K562 (cell line): ENCODE measurements around the gene CYB5D1. TPM values are rescaled to one million over a fixed set of nuclear protein-coding genes. Genes with fewer than 3 reads are reported as not detected.

Experiments
- KAT7 ChIP-seq: sonication (generic); formaldehyde crosslinking; IDR thresholded peaks from 2 replicates; pipeline ENCODE4 v1.8.0; 2022; ENCODE audit warnings: missing genetic modification reagents, mild to moderate bottlenecking, borderline replicate concordance
- MLLT1 ChIP-seq, 2 experiments: fragments of 450-650 bp; IDR thresholded peaks; 2 replicates each; pipeline ENCODE4 v1.6.1; 2016
- MYC ChIP-seq, 2 experiments: fragments of 250-450 bp in 1 of 2; sonication (Bioruptor Pico) in 1 of 2; IDR thresholded peaks; 2 replicates each; pipeline versions ENCODE4 v1.5.1 to v1.6.1; 2012 to 2021; ENCODE audit warnings: low read depth in 2 of 2, borderline replicate concordance in 1 of 2, improper control_type of control experiment in 1 of 2, low read length in 1 of 2, mild to moderate bottlenecking in 1 of 2, moderate library complexity in 1 of 2
- PBX2 ChIP-seq, 2 experiments: IDR thresholded peaks in 1 of 2; conservative IDR thresholded peaks in 1 of 2; 2 replicates each; pipeline ENCODE4 v1.6.1; 2016; ENCODE audit warnings: low read depth in 2 of 2, mild to moderate bottlenecking in 1 of 2, missing compliant biosample characterization in 1 of 2, missing genetic modification characterization in 1 of 2, moderate library complexity in 1 of 2
- PHF21A ChIP-seq: fragments of 450-650 bp; IDR thresholded peaks from 2 replicates; pipeline ENCODE4 v1.6.1; 2017; ENCODE audit warnings: low read depth, borderline replicate concordance
- TCF7L2 ChIP-seq: fragments of 150-350 bp; IDR thresholded peaks from 2 replicates; pipeline ENCODE4 v1.6.1; 2016; ENCODE audit warnings: low read depth, mild to moderate bottlenecking, low read length, moderate library complexity
- U2AF2 ChIP-seq: fragments of 200-400 bp; formaldehyde crosslinking; optimal IDR thresholded peaks from 2 replicates; pipeline ENCODE3; 2017; ENCODE audit warnings: low read depth, mild to moderate bottlenecking, low read length
- ZC3H4 ChIP-seq: sonication (generic); formaldehyde crosslinking; IDR thresholded peaks from 2 replicates; pipeline ENCODE4 v1.9.0; 2021; ENCODE audit warnings: missing genetic modification reagents, borderline replicate concordance
- ZNF592 ChIP-seq: fragments of 450-650 bp; IDR thresholded peaks from 2 replicates; pipeline ENCODE4 v1.6.1; 2017; ENCODE audit warnings: antibody characterized with exemption, mild to moderate bottlenecking
- ZNF609 ChIP-seq: sonication (generic); formaldehyde crosslinking; IDR thresholded peaks from 2 replicates; pipeline ENCODE4 v1.8.1; 2023; ENCODE audit warnings: missing genetic modification reagents, mild to moderate bottlenecking, borderline replicate concordance
- ZNF830 ChIP-seq: fragments of 250-450 bp; sonication (Bioruptor Pico); IDR thresholded peaks from 2 replicates; pipeline ENCODE4 v1.5.0; 2021; ENCODE audit warnings: mild to moderate bottlenecking
- polyA plus RNA-seq, 8 experiments: library from polyadenylated mRNA; depleted of rRNA in 4 of 8; stranded (reverse) in 5 of 8; unstranded in 3 of 8; fragments of >200 nt; fragmentation: Nextera tagmentation in 2 of 8; fragmentation: Illumina TruSeq in 1 of 8; extraction: Ambion mirVana in 2 of 8; extraction: Trizol in 1 of 8; gene quantifications; 2 replicates each; pipeline versions ENCODE4 v1.2.1 to v1.2.3, GENCODE V29; 2011 to 2014; ENCODE audit warnings: inconsistent platforms in 1 of 8, missing spikeins in 1 of 8
- total RNA-seq, 7 experiments: library from RNA; depleted of rRNA in 6 of 7; stranded (reverse); fragments of >200 nt in 6 of 7; fragmentation: Illumina TruSeq in 2 of 7; extraction: Trizol in 2 of 7; gene quantifications; 2 replicates each; pipeline versions ENCODE4 v1.2.1 to v1.2.3, GENCODE V29; 2011 to 2021; ENCODE audit warnings: low replicate concordance in 1 of 7

Gene CYB5D1
- total and polyA plus RNA-seq, 9 of the 15 experiments (the other 6 are each of a cell fraction or from before 2014, with no cell fraction given), result 2.4 to 7.9 (median 5.7) TPM

DNA sequence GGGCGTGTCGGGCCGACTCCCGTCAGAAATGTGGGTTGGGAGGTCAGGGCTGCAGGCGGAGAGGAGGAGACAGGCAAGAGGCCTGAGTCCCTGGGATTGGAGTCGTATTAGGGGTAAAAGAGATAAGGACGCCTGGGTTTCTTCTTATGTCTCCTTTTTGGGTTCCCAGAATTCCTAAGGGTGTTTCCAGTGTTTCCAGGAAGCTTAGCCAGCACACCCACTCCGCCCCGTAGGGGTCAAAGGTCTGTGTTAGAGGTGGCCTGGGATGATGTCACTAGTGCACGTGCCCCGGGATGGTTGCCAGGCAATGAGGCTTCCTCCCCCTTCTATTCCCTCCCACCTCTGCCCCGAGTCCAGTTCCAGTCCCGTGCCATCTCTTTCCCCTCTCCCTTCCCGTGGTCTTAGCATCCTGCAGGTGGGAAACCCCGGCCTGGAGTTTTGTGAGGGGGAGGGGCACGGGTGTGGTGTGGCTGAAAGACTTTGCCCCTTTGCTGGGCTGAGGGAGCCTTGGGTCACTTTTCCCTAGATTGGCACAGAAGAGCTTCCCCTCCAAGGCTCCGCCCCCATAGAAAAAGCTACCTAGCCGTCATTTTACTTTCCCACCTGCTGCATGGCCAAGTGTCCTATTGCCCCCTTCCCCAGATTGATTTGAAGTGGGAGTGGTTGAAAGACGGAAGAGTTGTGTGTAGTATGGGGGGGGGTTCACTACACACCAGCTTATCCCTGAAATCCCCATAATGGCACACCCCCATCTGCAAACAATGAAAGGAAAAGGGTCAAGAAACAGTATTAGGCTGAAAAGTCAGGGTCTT, 21.0 kb upstream of the CYB5D1 start (continued):
- TF ChIP-seq ZNF592 (no peak), ZNF609 (CRISPR knock-in tag) (no peak), PHF21A (0 out of 2 replicates have a peak, but pooled peaks have one; percentile 13), KAT7 (CRISPR knock-in tag) (peak; percentile 70; the same call in 1 of the 2 replicates), TCF7L2 (no peak), ZC3H4 (CRISPR knock-in tag) (no peak), ZNF830 (no peak), MYC (IDR thresholded peaks at IDR 0.05; ENCODE audit: low read depth, low read length) (peak; percentile 90), MYC (CRISPR knock-in tag; IDR thresholded peaks at IDR 0.05; ENCODE audit: borderline replicate concordance, low read depth) (no peak), PBX2 (CRISPR knock-in tag; IDR thresholded peaks at IDR 0.05; ENCODE audit: low read depth) (no peak), PBX2 (tag; conservative IDR thresholded peaks at IDR 0.05; ENCODE audit: low read depth) (no peak; the same call in 1 of the 2 replicates), U2AF2 (no peak), MLLT1 (IDR thresholded peaks at IDR 0.05) (no peak)
